HepG2 (cell line): ENCODE data around the gene C2orf49. TPM values are rescaled to one million over a fixed set of nuclear protein-coding genes. Genes with fewer than 3 reads are reported as not detected.

Experiments used
- CEBPZ ChIP-seq: IDR thresholded peaks from 2 replicates; pipeline ENCODE4 v1.6.1; 2012; ENCODE audit warnings: low read length, improper control_type of control experiment
- DNMT1 ChIP-seq: sonication (generic); formaldehyde crosslinking; IDR thresholded peaks from 2 replicates; pipeline ENCODE4 v1.5.1; 2020; ENCODE audit warnings: mild to moderate bottlenecking, missing genetic modification reagents
- GATA4 ChIP-seq: sonication (generic); IDR thresholded peaks from 2 replicates; pipeline ENCODE4 v1.6.1; 2016; ENCODE audit warnings: antibody characterized with exemption, low read depth, borderline replicate concordance
- HNRNPLL ChIP-seq: fragments of 200-400 bp; formaldehyde crosslinking; IDR thresholded peaks from 2 replicates; pipeline ENCODE4 v1.6.1; 2017; ENCODE audit warnings: mild to moderate bottlenecking, low read depth, low read length; ENCODE audit not compliant: poor library complexity, severe bottlenecking
- HOMEZ ChIP-seq: IDR thresholded peaks from 2 replicates; pipeline ENCODE4 v1.6.1; 2016; ENCODE audit warnings: low read depth
- ISX ChIP-seq: sonication (generic); formaldehyde crosslinking; conservative IDR thresholded peaks from 2 replicates; pipeline ENCODE4 v1.5.0; 2020; ENCODE audit warnings: missing genetic modification reagents
- KDM3A ChIP-seq: IDR thresholded peaks from 2 replicates; pipeline ENCODE4 v1.6.1; 2018; ENCODE audit warnings: low read depth, missing compliant biosample characterization
- MTF2 ChIP-seq: sonication (generic); formaldehyde crosslinking; IDR thresholded peaks from 2 replicates; pipeline ENCODE4 v1.5.0; 2020; ENCODE audit warnings: missing genetic modification reagents, borderline replicate concordance
- MXI1 ChIP-seq: IDR thresholded peaks from 3 replicates; pipeline ENCODE4 v1.6.1; 2012; ENCODE audit warnings: low read depth, low read length, inconsistent platforms, borderline replicate concordance
- PAX8 ChIP-seq: sonication (generic); formaldehyde crosslinking; IDR thresholded peaks from 2 replicates; pipeline ENCODE4 v1.8.0; 2022; ENCODE audit warnings: mild to moderate bottlenecking, missing genetic modification reagents, borderline replicate concordance
- RFX5 ChIP-seq: IDR thresholded peaks from 2 replicates; pipeline ENCODE4 v1.6.1; 2011; ENCODE audit warnings: low read depth, low read length, improper control_type of control experiment
- SALL1 ChIP-seq: sonication (generic); formaldehyde crosslinking; IDR thresholded peaks from 2 replicates; pipeline ENCODE4 v1.8.0; 2022; ENCODE audit warnings: mild to moderate bottlenecking, missing genetic modification reagents
- SMC3 ChIP-seq: IDR thresholded peaks from 2 replicates; pipeline ENCODE4 v1.6.1; 2011; ENCODE audit warnings: low read length, improper control_type of control experiment
- SYNCRIP ChIP-seq: fragments of 200-400 bp; formaldehyde crosslinking; IDR thresholded peaks from 2 replicates; pipeline ENCODE4 v1.6.1; 2018; ENCODE audit warnings: mild to moderate bottlenecking, low read depth, low read length; ENCODE audit not compliant: insufficient read depth
- TAF1 ChIP-seq: sonication (generic); formaldehyde crosslinking; IDR thresholded peaks from 2 replicates; pipeline ENCODE4 v1.4.0; 2020; ENCODE audit warnings: missing genetic modification reagents
- THYN1 ChIP-seq: sonication (generic); formaldehyde crosslinking; IDR thresholded peaks from 2 replicates; pipeline ENCODE4 v1.8.1; 2023; ENCODE audit warnings: low read depth, mild to moderate bottlenecking, moderate library complexity, missing genetic modification reagents, borderline replicate concordance
- ZBTB7A ChIP-seq: sonication (generic); formaldehyde crosslinking; IDR thresholded peaks from 2 replicates; pipeline ENCODE4 v1.8.0; 2022; ENCODE audit warnings: mild to moderate bottlenecking, missing genetic modification reagents
- ZNF556 ChIP-seq: sonication (generic); formaldehyde crosslinking; IDR thresholded peaks from 2 replicates; pipeline ENCODE4 v1.4.0; 2020; ENCODE audit warnings: mild to moderate bottlenecking, missing genetic modification reagents, borderline replicate concordance
- ZNF678 ChIP-seq: sonication (generic); formaldehyde crosslinking; IDR thresholded peaks from 2 replicates; pipeline ENCODE4 v1.4.0; 2020; ENCODE audit warnings: mild to moderate bottlenecking, missing genetic modification reagents
- ZNF850 ChIP-seq: sonication (generic); formaldehyde crosslinking; conservative IDR thresholded peaks from 2 replicates; pipeline ENCODE4 v1.9.0; 2021; ENCODE audit warnings: mild to moderate bottlenecking, missing genetic modification reagents
- ZSCAN12 ChIP-seq: sonication (generic); formaldehyde crosslinking; IDR thresholded peaks from 2 replicates; pipeline ENCODE4 v1.9.0; 2021; ENCODE audit warnings: mild to moderate bottlenecking, missing genetic modification reagents
- ZSCAN25 ChIP-seq: sonication (generic); formaldehyde crosslinking; IDR thresholded peaks from 2 replicates; pipeline ENCODE4 v1.8.0; 2022; ENCODE audit warnings: mild to moderate bottlenecking, missing genetic modification reagents
- polyA plus RNA-seq, 8 experiments: library from polyadenylated mRNA; depleted of rRNA in 3 of 8; stranded (reverse) in 7 of 8; unstranded in 1 of 8; fragments of >200 nt; fragmentation: Illumina TruSeq in 4 of 8; extraction: Trizol in 4 of 8; gene quantifications; 2 replicates each; pipeline versions ENCODE4 v1.2.1 to v1.2.3, GENCODE V29; 2011 to 2016; ENCODE audit warnings: low read depth in 4 of 8, missing spikeins in 1 of 8, mixed read lengths in 1 of 8; ENCODE audit not compliant: insufficient read depth in 1 of 8
- total RNA-seq, 5 experiments: library from RNA; depleted of rRNA; stranded (reverse); fragments of >200 nt; fragmentation: Illumina TruSeq; extraction: Trizol; gene quantifications; 2 replicates each; pipeline ENCODE4 v1.2.3, GENCODE V29; 2016; ENCODE audit warnings: low read depth in 1 of 5
- TF ChIP-seq, protein P1 (sequence below): sonication (generic); formaldehyde crosslinking; IDR thresholded peaks from 2 replicates; pipeline ENCODE4 v1.5.1; 2020; ENCODE audit warnings: missing genetic modification reagents, mild to moderate bottlenecking, borderline replicate concordance

Gene C2orf49
- total and polyA plus RNA-seq, 2 of the 13 experiments (the other 11 are each of a cell fraction or from before 2014, with no cell fraction given): 24.7 to 28.8 TPM

GRCh38 chr2:105329561-105330495 is 7.5 kb upstream of the C2orf49 start, which contains the start of gene TGFBRAP1 (continued):
- TF ChIP-seq ZNF556 (CRISPR knock-in tag) (peak; percentile 35; the same call in 1 of the 2 replicates), PAX8 (CRISPR knock-in tag) (no peak), ZNF850 (CRISPR knock-in tag) (no peak), ZBTB7A (CRISPR knock-in tag) (peak; percentile 28; the same call in 1 of the 2 replicates), HNRNPLL (peak; percentile 76), ISX (peak; percentile 77), SYNCRIP (no peak), MTF2 (CRISPR knock-in tag) (0 out of 2 replicates have a peak, but pooled peaks have one; percentile 72), RFX5 (no peak), GATA4 (peak; percentile 18; the same call in 1 of the 2 replicates), SMC3 (no peak), DNMT1 (no peak), KDM3A (CRISPR knock-in tag) (no peak), ZNF678 (peak; percentile 64; the same call in 1 of the 2 replicates), ZSCAN25 (peak; percentile 60), ZSCAN12 (CRISPR knock-in tag) (peak; percentile 72; the same call in 1 of the 2 replicates), THYN1 (CRISPR knock-in tag) (no peak), SALL1 (CRISPR knock-in tag) (peak; percentile 84), TAF1 (CRISPR knock-in tag) (peak; percentile 70), CEBPZ (no peak), HOMEZ (CRISPR knock-in tag) (no peak), MXI1 (peak; percentile 3; the same call in 1 of the 3 replicates)
- TF ChIP-seq, protein P1, sequence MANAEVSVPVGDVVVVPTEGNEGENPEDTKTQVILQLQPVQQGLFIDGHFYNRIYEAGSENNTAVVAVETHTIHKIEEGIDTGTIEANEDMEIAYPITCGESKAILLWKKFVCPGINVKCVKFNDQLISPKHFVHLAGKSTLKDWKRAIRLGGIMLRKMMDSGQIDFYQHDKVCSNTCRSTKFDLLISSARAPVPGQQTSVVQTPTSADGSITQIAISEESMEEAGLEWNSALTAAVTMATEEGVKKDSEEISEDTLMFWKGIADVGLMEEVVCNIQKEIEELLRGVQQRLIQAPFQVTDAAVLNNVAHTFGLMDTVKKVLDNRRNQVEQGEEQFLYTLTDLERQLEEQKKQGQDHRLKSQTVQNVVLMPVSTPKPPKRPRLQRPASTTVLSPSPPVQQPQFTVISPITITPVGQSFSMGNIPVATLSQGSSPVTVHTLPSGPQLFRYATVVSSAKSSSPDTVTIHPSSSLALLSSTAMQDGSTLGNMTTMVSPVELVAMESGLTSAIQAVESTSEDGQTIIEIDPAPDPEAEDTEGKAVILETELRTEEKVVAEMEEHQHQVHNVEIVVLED (CRISPR knock-in tag): 0 out of 2 replicates have a peak, but pooled peaks have one; percentile 35
